Transverse colon (tissue), 3 donors: Measurements from ENCODE around the gene MED14.
"Not testable (repeated sequence)": the region's sequence is repeated elsewhere in the genome, so short reads cannot be mapped to it uniquely, and the experiment has no call there.

Experiments used
- POLR2A ChIP-seq: fragments of 450-650 bp; IDR thresholded peaks from one replicate; pipeline ENCODE4 v1.6.1; 2016; ENCODE audit warnings: antibody characterized with exemption, mild to moderate bottlenecking, moderate library complexity
- TF ChIP-seq, protein P1 (sequence below), 5 experiments: fragments of 200-600 bp in 3 of 5; fragments of 450-650 bp in 2 of 5; sonication (generic) in 3 of 5; IDR thresholded peaks; 1 replicate in 2 of 5; 2 replicates in 3 of 5; pipeline ENCODE4 v1.5.1; 2016 to 2017; ENCODE audit warnings: antibody characterized with exemption in 5 of 5, inconsistent platforms in 3 of 5, mild to moderate bottlenecking in 2 of 5, moderate library complexity in 1 of 5

DNA sequence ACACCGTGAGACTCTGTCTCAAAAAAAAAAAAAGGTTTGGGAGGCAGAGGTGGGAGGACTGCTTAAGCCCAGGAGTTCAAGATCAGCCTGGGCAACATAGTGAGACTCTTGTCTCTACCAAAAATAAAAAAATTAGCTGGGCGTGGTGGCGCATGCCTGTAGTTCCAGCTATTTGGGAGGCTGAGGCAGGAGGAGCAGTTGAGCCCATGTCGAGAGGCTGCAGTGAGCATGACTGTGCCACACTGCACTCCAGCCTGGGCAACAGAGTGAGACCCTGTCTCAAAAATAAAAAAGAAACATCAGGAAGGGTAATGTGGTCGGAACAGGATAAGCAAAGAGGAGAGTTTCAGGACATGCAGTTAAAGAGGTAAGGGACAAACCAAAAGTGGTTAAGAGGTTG lies 2.8 kb downstream of the MED14 start:
- TF ChIP-seq, protein P1, sequence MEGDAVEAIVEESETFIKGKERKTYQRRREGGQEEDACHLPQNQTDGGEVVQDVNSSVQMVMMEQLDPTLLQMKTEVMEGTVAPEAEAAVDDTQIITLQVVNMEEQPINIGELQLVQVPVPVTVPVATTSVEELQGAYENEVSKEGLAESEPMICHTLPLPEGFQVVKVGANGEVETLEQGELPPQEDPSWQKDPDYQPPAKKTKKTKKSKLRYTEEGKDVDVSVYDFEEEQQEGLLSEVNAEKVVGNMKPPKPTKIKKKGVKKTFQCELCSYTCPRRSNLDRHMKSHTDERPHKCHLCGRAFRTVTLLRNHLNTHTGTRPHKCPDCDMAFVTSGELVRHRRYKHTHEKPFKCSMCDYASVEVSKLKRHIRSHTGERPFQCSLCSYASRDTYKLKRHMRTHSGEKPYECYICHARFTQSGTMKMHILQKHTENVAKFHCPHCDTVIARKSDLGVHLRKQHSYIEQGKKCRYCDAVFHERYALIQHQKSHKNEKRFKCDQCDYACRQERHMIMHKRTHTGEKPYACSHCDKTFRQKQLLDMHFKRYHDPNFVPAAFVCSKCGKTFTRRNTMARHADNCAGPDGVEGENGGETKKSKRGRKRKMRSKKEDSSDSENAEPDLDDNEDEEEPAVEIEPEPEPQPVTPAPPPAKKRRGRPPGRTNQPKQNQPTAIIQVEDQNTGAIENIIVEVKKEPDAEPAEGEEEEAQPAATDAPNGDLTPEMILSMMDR (IDR thresholded peaks at IDR 0.05) = not testable (repeated sequence)
- not testable (repeated sequence) for TF ChIP-seq POLR2A
